Activated naive CD8-positive, alpha-beta T cell treated with anti-CD3 and anti-CD28 coated beads, Interleukin-2, amount 50 U/mL, for 16 hours (primary cell): ENCODE results near the gene BSG.
"Not testable (repeated sequence)": the region's sequence is repeated elsewhere in the genome, so short reads cannot be mapped to it uniquely, and the experiment has no call there.

Experiments used
- DNase-seq: peaks from one replicate; pipeline ENCODE4 v3.0.0-alpha.2; 2020; ENCODE audit warnings: low read depth, low spot score

BSG gene

DNA sequence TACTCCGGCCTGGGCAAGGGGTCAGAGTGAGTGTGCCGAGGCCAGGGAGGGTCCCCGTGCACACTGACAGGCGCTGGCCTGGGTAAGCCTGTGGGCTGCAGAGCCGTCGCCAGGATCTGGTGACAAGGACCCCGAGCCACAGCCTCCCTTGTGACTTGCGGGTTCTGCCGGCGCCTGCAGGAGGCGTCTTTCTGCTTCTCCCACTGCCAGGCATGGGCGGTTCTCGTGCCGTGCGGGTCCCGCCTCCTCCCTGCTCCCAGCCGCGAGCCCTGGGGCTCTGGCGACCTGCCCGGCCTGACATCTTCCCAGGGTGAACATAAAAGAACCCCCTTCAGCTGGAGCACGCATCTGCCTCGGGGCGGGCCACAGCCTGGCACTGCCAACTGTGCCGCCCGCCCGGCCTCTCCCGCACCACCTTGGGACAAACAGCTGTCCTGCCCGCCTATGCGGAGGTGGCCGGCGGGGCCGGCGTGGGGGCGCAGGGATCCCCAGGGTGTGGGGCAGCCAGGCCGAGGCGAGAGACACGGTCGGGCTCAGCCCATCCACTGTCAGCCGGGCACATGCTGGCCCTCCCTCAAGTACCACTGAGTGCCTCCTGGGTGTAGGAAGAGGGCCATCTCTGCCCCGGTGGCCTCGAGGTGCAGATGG is 15.8 kb downstream of the BSG start:
- DNase-seq: peak; percentile 45

GRCh38 chr19:588741-589692 is 16.6 kb downstream of the BSG start:
- no peak for DNase-seq

DNA sequence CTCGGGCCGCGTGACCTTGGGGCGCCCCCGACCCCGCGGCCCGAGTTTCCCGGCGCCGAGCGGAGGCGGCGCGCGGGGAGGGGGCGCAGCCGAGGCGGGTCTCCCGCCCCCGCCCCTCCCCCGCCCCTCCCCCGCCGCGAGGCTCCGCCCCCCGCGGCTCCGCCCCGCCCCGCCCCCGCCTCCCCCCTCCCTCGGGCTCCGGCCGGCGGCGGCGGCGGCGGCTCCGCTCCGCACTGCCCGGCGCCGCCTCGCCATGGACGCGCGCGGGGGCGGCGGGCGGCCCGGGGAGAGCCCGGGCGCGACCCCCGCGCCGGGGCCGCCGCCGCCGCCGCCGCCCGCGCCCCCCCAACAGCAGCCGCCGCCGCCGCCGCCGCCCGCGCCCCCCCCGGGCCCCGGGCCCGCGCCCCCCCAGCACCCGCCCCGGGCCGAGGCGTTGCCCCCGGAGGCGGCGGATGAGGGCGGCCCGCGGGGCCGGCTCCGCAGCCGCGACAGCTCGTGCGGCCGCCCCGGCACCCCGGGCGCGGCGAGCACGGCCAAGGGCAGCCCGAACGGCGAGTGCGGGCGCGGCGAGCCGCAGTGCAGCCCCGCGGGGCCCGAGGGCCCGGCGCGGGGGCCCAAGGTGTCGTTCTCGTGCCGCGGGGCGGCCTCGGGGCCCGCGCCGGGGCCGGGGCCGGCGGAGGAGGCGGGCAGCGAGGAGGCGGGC is 17.4 kb downstream of the BSG start, which contains the start of gene HCN2:
Gene HCN2 (plus strand): TSS at position 189 of the 703 bp plus-strand sequence. CDS start 65 bp downstream, at position 254.
- DNase-seq: no peak

GRCh38 chr19:590396-590745 is 18.0 kb downstream of the BSG start:
- no peak for DNase-seq

DNA sequence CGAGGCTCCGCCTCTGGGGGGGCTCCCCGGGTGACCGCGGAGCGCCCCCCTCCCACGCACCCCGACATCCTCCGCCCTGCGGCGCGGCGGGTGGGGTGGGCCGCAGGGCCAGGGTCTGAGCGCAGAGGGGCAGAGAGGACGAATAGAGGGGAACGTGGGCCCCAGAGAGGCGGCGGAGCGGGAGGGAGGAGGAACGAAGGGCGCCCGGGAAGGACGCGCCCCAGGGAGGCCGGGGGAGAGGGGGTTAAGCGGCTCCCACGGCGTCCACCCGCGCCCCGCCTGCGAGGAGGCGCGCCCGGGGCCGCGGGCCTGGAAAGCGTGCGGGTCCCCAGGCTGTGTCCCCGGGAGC is 18.3 kb downstream of the BSG start:
- DNase-seq: no peak

DNA sequence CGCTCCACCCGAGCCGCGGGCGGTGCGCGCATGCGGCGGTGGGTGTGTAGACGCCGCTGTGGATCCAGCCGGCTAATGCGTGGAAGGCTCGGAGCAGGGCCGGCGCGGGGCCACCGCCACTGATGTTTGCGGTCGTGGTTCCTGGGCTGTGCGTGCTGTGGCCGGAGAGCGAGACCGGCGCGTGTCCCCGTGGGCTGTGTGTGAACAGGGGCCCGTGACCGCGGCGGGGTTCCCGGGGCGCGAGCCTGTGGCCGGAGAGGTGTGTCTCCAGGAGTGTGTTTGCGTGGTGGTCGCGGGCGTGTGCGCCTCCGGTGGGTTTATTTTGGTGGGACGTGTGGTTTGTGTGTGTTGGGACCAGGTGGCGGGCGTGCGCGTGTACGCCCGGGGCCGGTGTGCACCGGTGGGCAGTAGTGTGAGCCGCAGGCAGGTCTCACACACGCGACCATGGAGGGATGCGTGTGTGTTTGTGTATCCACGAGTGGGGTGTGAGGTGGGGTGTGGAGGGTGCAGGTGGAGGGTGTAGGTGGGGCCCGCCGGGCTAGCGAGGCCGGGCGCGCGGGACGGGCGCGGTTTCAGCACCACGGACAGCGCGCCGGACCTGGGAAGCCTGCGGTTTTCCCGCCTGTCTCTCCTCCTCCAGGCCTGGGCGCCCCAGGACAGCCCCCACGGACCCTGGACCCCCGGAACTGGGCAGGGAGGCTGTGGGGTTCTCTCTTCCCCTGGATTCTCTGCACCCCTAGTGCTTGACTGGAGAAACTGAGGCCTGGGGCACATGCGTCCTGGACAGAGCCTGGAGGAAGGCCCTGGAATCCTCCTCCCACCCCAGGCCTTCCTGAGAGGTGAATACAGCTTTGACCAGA is 18.9 kb downstream of the BSG start:
- no peak for DNase-seq

GRCh38 chr19:592101-592500 is 19.7 kb downstream of the BSG start:
- no peak for DNase-seq

DNA sequence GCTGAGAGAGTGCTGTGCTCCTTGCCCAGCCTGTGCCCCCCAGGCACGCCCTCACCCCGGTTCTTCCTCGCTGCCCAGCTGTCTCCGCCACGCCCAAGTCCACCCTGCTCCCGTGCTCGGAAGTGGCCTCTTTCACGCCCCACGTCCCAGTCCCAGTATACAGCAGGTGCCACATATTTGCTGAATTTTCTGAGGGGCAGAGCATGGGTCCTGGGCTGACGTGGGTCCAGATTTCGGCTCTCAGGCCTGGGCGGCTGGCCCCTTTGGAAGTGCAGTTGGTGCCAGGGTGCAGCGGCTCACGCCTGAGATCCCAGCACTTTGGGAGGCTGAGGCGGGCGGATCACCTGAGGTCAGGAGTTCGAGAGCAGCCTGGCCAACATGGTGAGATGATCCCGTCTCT is 20.7 kb downstream of the BSG start:
- no peak for DNase-seq

DNA sequence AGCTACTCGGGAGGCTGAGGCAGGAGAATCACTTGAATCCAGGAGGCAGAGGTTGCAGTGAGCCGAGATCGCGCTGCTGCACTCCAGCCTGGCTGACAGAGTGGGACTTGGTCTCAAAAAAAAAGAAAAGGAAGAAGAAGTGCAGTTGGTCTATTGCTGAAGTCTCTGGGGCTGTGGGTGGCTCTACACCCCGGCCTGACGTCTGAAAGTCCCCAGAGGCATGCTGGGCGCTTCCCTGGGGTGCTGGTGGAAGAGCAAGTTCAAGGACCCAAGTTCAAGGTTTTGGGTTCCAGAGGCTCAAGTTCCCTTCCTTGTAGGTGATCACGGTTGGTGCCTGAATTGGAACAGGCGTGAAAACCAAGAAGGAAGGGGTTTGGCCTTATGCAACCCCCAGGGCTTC is 21.1 kb downstream of the BSG start:
- no peak for DNase-seq

DNA sequence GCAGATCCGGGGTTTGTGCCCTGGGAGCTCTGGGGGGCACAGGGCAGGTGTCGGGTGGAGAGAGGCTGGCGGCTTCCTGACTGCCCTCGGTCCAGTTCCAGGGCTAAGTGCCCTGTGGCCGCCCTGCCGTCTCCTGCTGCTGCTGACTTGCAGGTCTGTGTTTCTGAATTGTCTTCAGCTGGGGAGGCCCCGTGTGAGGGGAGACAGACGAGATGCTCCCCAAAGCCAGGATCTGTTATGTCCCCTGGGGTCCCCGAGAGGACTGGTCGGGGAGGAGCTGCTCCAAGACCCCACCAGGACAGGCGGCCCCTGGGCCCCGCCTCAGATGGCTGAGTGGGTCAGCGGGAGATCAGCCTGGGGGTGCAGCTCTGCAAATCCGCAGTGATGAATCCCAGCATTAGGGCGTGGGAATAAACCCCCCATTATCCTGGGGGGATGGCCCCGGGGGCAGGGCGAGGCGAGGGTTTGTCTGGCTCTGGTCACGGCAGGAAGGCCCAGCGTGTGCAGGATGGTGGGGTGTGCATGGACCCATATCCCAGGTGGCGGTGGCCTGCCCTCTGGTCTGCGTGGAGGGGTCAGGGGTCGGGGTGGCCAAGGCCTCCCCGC is 22.0 kb downstream of the BSG start:
- DNase-seq: no peak

DNA sequence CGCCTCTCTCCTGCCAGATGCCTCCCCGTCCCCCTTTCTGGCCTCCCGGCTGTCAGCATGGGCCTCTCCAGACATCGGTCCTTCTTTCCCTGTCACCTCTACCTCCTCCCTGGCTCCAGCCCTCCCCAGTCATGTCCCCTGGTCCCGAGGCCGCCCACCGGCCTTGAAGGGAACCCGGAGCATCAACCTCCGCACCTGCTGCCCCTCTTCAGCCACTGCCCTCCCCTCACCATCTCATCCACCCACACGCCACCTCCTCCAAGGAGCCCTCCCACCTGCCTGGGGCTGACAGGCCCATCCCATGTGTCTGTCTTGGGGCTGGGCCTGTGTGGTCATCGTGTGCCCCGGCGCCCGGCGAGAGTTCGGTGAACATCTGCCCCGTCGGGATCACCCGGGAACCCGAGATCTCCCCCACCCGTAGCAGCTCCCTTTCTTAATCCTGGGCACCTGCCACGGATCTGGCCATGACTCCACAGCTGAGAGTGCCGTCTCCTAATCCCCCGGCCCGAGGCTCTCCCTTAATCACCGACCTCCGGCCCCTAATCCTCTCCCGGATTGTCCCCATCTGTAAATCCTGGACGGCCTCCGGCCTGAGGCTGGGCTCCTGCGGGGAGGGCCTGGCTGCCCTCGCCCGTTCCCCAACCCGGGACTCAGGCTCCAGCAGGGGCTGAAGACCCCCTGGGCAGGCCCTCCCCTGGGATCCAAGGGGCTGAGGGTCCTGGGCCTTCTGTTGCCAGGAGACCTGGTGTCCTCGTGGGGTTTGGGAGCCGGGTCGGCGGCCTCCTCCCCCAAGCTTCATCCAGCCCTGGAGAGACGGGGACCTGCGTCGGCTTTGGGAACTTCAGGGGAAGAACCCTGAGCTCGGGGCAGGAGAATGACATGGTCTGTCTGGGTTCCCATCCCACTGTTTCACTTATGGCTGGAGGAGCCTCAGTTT is 23.2 kb downstream of the BSG start:
- no peak for DNase-seq

GRCh38 chr19:596263-596655 is 23.9 kb downstream of the BSG start:
- no peak for DNase-seq

DNA sequence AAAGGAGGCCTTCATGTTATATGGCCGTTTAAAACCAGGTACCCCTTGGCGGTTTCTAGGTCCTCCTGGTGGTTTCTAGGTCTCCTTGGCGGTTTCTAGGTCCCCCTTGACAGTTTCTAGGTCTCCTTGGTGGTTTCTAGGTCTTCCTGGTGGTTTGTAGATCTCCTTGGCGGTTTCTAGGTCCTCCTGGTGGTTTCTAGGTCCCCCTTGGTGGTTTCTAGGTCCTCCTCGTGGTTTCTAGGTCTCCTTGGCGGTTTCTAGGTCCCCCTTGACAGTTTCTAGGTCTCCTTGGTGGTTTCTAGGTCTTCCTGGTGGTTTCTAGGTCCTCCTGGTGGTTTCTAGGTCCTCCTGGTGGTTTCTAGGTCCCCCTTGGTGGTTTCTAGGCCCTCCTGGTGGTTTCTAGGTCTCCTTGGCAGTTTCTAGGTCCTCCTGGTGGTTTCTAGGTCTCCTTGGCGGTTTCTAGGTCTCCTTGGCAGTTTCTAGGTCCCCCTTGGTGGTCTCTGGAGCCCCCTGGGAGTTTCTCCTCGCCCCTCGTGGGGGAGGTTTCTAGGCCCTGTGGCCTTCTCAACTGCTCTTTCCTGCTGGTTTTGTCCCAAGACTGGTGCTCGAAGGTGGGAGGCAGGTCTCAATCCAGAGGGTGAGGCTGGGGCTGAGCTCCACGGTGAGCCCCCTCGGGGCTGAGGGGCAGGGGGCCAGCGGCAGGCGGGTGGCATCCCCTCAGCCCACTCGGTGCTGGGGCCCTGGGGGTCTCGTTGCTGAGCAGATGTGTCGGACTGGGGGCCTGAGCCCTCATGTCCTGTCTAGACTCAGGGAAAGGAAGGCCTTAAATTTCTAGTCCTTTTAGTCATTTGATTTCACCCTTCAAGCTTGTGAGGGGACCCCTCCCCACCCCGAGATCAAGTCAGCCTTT is 25.3 kb downstream of the BSG start:
- no peak for DNase-seq

DNA sequence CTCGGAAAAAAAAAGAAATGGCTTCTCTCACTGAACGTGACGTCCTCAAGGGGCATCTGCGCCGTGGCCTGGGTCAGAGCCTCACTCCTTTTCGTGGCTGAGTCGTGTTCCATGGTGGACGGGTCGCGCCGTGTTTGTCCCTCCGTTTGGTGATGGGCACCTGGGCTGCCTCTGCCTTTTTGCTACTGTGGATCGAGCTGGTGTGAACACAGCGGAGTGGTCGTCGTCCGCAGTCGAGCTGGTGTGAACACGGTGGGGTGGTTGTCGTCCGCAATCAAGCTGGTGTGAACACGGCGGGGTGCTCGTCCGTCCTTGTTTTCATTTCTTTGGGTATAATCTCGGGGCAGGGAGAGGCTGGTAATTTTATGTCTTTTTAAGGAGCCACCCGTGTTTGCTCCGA is 28.9 kb downstream of the BSG start:
- DNase-seq: no peak

GRCh38 chr19:601790-602189 is 29.4 kb downstream of the BSG start:
- no peak for DNase-seq

GRCh38 chr19:602391-603301 is 30.2 kb downstream of the BSG start:
- no peak for DNase-seq

DNA sequence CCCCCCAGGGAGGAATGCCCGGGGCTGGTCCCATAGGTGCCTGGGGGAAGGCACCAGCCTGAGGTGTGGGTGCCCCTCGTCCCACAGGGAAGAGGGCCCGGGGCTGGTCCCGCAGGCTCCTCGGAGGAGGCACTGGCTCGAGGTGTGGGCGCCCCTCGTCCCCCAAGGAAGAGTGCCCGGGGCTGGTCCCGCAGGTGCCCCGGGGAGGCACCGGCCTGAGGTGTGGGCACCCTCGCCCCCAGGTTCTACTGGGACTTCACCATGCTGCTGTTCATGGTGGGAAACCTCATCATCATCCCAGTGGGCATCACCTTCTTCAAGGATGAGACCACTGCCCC is 30.9 kb downstream of the BSG start:
- not testable (repeated sequence) for DNase-seq

- DNase-seq: not testable (repeated sequence)
These were observed 31.4 kb downstream of the BSG start for GRCh38 chr19:603779-604178.
